Measurements from ENCODE around the gene RTN1.

Gene RTN1, protein sequence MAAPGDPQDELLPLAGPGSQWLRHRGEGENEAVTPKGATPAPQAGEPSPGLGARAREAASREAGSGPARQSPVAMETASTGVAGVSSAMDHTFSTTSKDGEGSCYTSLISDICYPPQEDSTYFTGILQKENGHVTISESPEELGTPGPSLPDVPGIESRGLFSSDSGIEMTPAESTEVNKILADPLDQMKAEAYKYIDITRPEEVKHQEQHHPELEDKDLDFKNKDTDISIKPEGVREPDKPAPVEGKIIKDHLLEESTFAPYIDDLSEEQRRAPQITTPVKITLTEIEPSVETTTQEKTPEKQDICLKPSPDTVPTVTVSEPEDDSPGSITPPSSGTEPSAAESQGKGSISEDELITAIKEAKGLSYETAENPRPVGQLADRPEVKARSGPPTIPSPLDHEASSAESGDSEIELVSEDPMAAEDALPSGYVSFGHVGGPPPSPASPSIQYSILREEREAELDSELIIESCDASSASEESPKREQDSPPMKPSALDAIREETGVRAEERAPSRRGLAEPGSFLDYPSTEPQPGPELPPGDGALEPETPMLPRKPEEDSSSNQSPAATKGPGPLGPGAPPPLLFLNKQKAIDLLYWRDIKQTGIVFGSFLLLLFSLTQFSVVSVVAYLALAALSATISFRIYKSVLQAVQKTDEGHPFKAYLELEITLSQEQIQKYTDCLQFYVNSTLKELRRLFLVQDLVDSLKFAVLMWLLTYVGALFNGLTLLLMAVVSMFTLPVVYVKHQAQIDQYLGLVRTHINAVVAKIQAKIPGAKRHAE

GRCh38 chr14:59870277-59871165 lies at the start of gene RTN1:
Gene RTN1 (minus strand): TSS chr14:59870776. CDS start chr14:59870630, 146 bp downstream.
- Histone ChIP-seq H3K4me1 (ENCODE audit: control insufficient read depth, insufficient read depth, low read length) (peaks cover 5% of the 10 kb centered on the region), H3K9ac (ENCODE audit: low read length) (peak within 1 kb of the TSS; percentile 17), H3K4me3 (ENCODE audit: low read length) (peak within 1 kb of the TSS; percentile 62), H3K9me3 (ENCODE audit: control insufficient read depth, low read length) (no peaks in the 10 kb centered on the region), H3K36me3 (ENCODE audit: control insufficient read depth, insufficient read depth, low read length) (no peaks in the 10 kb centered on the region), H3K27me3 (ENCODE audit: control insufficient read depth, insufficient read depth, low read length) (peaks cover 33% of the 10 kb centered on the region)

DNA sequence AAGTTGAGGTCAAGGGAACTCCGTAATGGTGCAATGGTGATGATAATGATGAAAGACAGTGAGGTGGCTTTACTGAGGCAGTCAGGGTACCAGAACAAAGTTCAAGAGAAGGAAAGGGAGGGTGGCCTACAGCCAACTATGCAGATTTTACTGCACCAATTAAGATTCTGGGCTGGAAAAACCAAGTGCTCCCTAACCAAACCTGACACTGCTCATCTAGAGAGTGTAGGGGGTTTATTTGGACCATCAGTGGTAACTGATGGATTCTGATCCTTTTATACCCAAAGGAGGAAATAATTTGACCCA lies 49.8 kb upstream of the RTN1 start:
- Histone ChIP-seq H3K9me3 (ENCODE audit: control insufficient read depth, low read length) (no peaks in the 10 kb centered on the region), H3K36me3 (ENCODE audit: control insufficient read depth, insufficient read depth, low read length) (no peaks in the 10 kb centered on the region), H3K27me3 (ENCODE audit: control insufficient read depth, insufficient read depth, low read length) (peaks cover 7% of the 10 kb centered on the region), H3K9ac (ENCODE audit: low read length) (no peak overlapping the region), H3K4me1 (ENCODE audit: control insufficient read depth, insufficient read depth, low read length) (peaks cover 6% of the 10 kb centered on the region), H3K4me3 (ENCODE audit: low read length) (no peak overlapping the region)

DNA sequence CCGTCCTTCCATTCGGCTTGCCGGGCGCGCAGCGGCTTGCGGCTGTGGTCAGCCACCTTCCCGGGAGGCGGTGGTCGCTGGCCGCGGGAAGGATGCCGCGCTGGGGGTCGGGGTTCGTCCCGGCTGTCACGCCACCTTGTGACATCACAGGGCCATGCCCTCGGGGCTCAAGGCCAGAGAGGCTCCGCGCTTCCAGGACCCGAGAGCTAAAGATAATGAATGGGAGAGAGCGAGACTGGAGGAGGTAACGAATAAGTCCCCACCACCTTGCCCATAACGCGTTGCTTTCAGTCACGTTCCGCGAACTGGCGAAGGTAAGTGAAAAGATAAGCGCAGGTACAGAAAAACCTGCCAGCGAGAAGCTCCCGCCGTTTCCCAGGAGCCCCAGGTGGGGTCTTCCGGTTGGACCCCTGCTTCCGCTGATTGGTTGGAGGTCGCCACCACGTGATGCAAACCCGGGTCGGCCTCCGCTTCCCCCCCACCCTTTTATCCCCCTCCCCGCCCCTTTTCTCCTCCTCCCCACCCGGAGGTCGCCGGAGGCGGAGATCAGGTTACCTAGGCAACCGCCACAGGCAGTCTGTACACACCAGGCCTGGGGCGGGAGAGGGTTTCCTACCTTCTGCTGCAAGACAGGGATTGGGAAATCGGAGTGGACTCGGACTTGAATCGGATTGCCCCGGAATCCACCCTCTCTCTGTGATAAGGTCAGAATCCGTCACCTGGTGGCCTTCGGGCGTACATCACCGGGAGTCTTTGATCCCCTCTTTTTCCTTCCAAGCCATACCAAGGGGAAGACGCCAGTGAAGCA lies 49.2 kb upstream of the RTN1 start, which contains the start of gene LRRC9:
Gene LRRC9 (plus strand): TSS at position 575 of the 808 bp plus-strand sequence.
- no peaks in the 10 kb centered on the region for H3K36me3 ChIP-seq (ENCODE audit: control insufficient read depth, insufficient read depth, low read length)
- H3K9ac ChIP-seq (ENCODE audit: low read length) = peak within 1 kb of the TSS; percentile 46
- H3K4me3 ChIP-seq (ENCODE audit: low read length) = peak within 1 kb of the TSS; percentile 26
- peaks cover 6% of the 10 kb centered on the region for H3K4me1 ChIP-seq (ENCODE audit: control insufficient read depth, insufficient read depth, low read length)
- peaks cover 7% of the 10 kb centered on the region for H3K27me3 ChIP-seq (ENCODE audit: control insufficient read depth, insufficient read depth, low read length)
- H3K9me3 ChIP-seq (ENCODE audit: control insufficient read depth, low read length) = no peaks in the 10 kb centered on the region

GRCh38 chr14:59918824-59919569 lies 48.4 kb upstream of the RTN1 start:
- peak overlapping the region; percentile 26 for H3K4me3 ChIP-seq (ENCODE audit: low read length)
- no peaks in the 10 kb centered on the region for H3K9me3 ChIP-seq (ENCODE audit: control insufficient read depth, low read length)
- H3K4me1 ChIP-seq (ENCODE audit: control insufficient read depth, insufficient read depth, low read length) = peaks cover 6% of the 10 kb centered on the region
- no peaks in the 10 kb centered on the region for H3K36me3 ChIP-seq (ENCODE audit: control insufficient read depth, insufficient read depth, low read length)
- H3K9ac ChIP-seq (ENCODE audit: low read length) = peak overlapping the region; percentile 46
- peaks cover 7% of the 10 kb centered on the region for H3K27me3 ChIP-seq (ENCODE audit: control insufficient read depth, insufficient read depth, low read length)

GRCh38 chr14:59913187-59913586 lies 42.6 kb upstream of the RTN1 start:
- no peak overlapping the region for H3K9ac ChIP-seq (ENCODE audit: low read length)
- H3K4me1 ChIP-seq (ENCODE audit: control insufficient read depth, insufficient read depth, low read length) = no peaks in the 10 kb centered on the region
- H3K36me3 ChIP-seq (ENCODE audit: control insufficient read depth, insufficient read depth, low read length) = no peaks in the 10 kb centered on the region
- no peaks in the 10 kb centered on the region for H3K9me3 ChIP-seq (ENCODE audit: control insufficient read depth, low read length)
- H3K4me3 ChIP-seq (ENCODE audit: low read length) = no peak overlapping the region
- H3K27me3 ChIP-seq (ENCODE audit: control insufficient read depth, insufficient read depth, low read length) = no peaks in the 10 kb centered on the region

GRCh38 chr14:59912443-59912842 lies 41.9 kb upstream of the RTN1 start:
- Histone ChIP-seq H3K9me3 (ENCODE audit: control insufficient read depth, low read length) (no peaks in the 10 kb centered on the region), H3K27me3 (ENCODE audit: control insufficient read depth, insufficient read depth, low read length) (no peaks in the 10 kb centered on the region), H3K36me3 (ENCODE audit: control insufficient read depth, insufficient read depth, low read length) (no peaks in the 10 kb centered on the region), H3K4me1 (ENCODE audit: control insufficient read depth, insufficient read depth, low read length) (no peaks in the 10 kb centered on the region), H3K9ac (ENCODE audit: low read length) (no peak overlapping the region), H3K4me3 (ENCODE audit: low read length) (no peak overlapping the region)

DNA sequence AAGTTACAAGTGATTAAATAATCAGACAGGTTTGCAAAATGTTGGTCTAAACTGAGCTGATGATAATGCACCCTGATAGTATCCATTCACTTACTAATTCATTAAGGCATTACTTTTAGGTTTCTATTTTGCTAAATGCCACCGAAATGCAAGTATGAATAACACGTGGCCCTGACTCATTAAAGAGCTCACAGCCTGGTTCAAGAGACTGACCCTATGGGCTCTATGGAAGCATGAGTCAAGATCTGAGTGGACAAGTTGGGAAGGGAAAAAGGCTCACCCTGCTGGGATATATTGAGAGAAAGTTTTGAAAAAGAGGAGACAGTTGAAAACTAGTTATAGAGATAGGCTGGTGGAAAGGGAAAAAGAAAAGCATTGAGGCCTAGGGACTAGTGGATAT lies 34.6 kb upstream of the RTN1 start:
- no peaks in the 10 kb centered on the region for H3K36me3 ChIP-seq (ENCODE audit: control insufficient read depth, insufficient read depth, low read length)
- H3K4me3 ChIP-seq (ENCODE audit: low read length) = no peak overlapping the region
- H3K27me3 ChIP-seq (ENCODE audit: control insufficient read depth, insufficient read depth, low read length) = no peaks in the 10 kb centered on the region
- no peaks in the 10 kb centered on the region for H3K4me1 ChIP-seq (ENCODE audit: control insufficient read depth, insufficient read depth, low read length)
- H3K9ac ChIP-seq (ENCODE audit: low read length) = no peak overlapping the region
- no peaks in the 10 kb centered on the region for H3K9me3 ChIP-seq (ENCODE audit: control insufficient read depth, low read length)

DNA sequence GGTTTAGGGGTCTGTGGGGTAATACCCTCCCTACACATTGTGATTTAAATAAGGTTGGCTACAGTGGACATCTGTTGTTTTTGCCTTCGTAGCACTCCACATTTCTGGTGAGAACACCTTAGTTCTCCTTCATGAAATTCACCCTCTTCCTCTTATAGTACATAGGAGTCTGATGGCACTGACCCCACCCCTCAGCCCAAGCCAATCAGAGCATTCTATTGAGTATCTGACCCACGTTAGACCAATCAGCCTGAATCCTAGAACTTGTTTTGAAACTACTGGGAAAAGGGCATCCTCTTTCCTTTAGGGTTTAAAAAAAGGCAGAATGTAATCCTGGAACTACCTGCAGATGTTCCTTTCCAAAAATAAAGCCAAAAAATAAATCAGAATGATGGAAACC lies 33.6 kb upstream of the RTN1 start:
- H3K36me3 ChIP-seq (ENCODE audit: control insufficient read depth, insufficient read depth, low read length) = no peaks in the 10 kb centered on the region
- H3K27me3 ChIP-seq (ENCODE audit: control insufficient read depth, insufficient read depth, low read length) = no peaks in the 10 kb centered on the region
- no peak overlapping the region for H3K9ac ChIP-seq (ENCODE audit: low read length)
- no peaks in the 10 kb centered on the region for H3K9me3 ChIP-seq (ENCODE audit: control insufficient read depth, low read length)
- no peaks in the 10 kb centered on the region for H3K4me1 ChIP-seq (ENCODE audit: control insufficient read depth, insufficient read depth, low read length)
- no peak overlapping the region for H3K4me3 ChIP-seq (ENCODE audit: low read length)

GRCh38 chr14:59900556-59900955 lies 30.0 kb upstream of the RTN1 start:
- Histone ChIP-seq H3K4me3 (ENCODE audit: low read length) (no peak overlapping the region), H3K27me3 (ENCODE audit: control insufficient read depth, insufficient read depth, low read length) (no peaks in the 10 kb centered on the region), H3K9me3 (ENCODE audit: control insufficient read depth, low read length) (no peaks in the 10 kb centered on the region), H3K36me3 (ENCODE audit: control insufficient read depth, insufficient read depth, low read length) (no peaks in the 10 kb centered on the region), H3K9ac (ENCODE audit: low read length) (no peak overlapping the region), H3K4me1 (ENCODE audit: control insufficient read depth, insufficient read depth, low read length) (no peaks in the 10 kb centered on the region)

- Histone ChIP-seq H3K9me3 (ENCODE audit: control insufficient read depth, low read length) (no peaks in the 10 kb centered on the region), H3K9ac (ENCODE audit: low read length) (no peak overlapping the region), H3K4me3 (ENCODE audit: low read length) (no peak overlapping the region), H3K4me1 (ENCODE audit: control insufficient read depth, insufficient read depth, low read length) (no peaks in the 10 kb centered on the region), H3K27me3 (ENCODE audit: control insufficient read depth, insufficient read depth, low read length) (no peaks in the 10 kb centered on the region), H3K36me3 (ENCODE audit: control insufficient read depth, insufficient read depth, low read length) (no peaks in the 10 kb centered on the region)
Measured at GRCh38 chr14:59897757-59898383, 27.3 kb upstream of the RTN1 start.

All from mucosa of stomach (tissue), 1 donor.